Loucy (cell line): ENCODE results near the gene DDOST.

ENCODE experiments used
- EZH2phosphoT487 ChIP-seq: fragments of 200-600 bp; IDR thresholded peaks from 2 replicates; pipeline ENCODE4 v1.6.1; 2018; ENCODE audit warnings: antibody characterized with exemption, mild to moderate bottlenecking, moderate library complexity, borderline replicate concordance
- TF ChIP-seq, protein P1 (sequence below): fragments of 200-600 bp; sonication (generic); conservative IDR thresholded peaks from 2 replicates; pipeline ENCODE4 v1.5.1; 2014; ENCODE audit warnings: mild to moderate bottlenecking, antibody characterized with exemption, low read length

- TF ChIP-seq, protein P1, sequence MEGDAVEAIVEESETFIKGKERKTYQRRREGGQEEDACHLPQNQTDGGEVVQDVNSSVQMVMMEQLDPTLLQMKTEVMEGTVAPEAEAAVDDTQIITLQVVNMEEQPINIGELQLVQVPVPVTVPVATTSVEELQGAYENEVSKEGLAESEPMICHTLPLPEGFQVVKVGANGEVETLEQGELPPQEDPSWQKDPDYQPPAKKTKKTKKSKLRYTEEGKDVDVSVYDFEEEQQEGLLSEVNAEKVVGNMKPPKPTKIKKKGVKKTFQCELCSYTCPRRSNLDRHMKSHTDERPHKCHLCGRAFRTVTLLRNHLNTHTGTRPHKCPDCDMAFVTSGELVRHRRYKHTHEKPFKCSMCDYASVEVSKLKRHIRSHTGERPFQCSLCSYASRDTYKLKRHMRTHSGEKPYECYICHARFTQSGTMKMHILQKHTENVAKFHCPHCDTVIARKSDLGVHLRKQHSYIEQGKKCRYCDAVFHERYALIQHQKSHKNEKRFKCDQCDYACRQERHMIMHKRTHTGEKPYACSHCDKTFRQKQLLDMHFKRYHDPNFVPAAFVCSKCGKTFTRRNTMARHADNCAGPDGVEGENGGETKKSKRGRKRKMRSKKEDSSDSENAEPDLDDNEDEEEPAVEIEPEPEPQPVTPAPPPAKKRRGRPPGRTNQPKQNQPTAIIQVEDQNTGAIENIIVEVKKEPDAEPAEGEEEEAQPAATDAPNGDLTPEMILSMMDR = no peak
- no peak for TF ChIP-seq EZH2phosphoT487
These were observed 38.4 kb upstream of the DDOST start for GRCh38 chr1:20699558-20699957.
